ENCODE data around the gene ANO1. TPM values are rescaled to one million over a fixed set of nuclear protein-coding genes. Genes with fewer than 3 reads are reported as not detected.

ANO1 gene
- total RNA-seq, 3 donors from 2014 or later, result 3.7 to 95.0 (median 53.7) TPM

DNA sequence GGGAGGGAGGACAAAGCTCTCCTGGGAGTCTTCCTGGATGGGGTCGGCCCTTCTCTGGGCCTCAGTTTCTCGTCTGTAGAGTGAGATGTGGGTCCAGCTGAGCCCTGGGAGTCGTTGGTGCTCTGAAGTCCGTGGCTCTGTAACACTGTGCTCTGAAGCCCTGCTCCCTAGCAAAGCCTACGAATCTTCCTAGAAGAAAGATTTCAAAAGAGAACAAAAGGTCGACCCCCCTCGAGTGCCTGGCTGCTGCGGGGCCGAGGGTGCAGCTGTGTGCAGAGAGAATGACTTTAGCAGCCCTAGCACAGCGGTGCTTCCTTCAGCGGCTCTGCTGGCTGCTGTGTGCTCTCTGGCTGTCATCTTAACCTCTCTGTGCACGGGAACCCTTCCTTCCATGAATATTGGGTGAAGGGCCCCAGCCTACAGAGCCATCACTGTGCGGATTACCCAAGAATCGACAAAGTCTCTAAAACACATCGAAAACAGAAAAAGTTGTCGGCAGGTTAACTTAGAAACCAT lies 10.7 kb downstream of the ANO1 start:
- H3K9me3 ChIP-seq, result no peaks in the 10 kb centered on the region
- H3K27ac ChIP-seq, result peak overlapping the region; percentile 84 to 87
- TF ChIP-seq, protein P1, sequence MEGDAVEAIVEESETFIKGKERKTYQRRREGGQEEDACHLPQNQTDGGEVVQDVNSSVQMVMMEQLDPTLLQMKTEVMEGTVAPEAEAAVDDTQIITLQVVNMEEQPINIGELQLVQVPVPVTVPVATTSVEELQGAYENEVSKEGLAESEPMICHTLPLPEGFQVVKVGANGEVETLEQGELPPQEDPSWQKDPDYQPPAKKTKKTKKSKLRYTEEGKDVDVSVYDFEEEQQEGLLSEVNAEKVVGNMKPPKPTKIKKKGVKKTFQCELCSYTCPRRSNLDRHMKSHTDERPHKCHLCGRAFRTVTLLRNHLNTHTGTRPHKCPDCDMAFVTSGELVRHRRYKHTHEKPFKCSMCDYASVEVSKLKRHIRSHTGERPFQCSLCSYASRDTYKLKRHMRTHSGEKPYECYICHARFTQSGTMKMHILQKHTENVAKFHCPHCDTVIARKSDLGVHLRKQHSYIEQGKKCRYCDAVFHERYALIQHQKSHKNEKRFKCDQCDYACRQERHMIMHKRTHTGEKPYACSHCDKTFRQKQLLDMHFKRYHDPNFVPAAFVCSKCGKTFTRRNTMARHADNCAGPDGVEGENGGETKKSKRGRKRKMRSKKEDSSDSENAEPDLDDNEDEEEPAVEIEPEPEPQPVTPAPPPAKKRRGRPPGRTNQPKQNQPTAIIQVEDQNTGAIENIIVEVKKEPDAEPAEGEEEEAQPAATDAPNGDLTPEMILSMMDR (IDR thresholded peaks at IDR 0.05), result no peak
- TF ChIP-seq POLR2A (IDR thresholded peaks at IDR 0.05) (no peak), POLR2AphosphoS5 (IDR thresholded peaks at IDR 0.05) (no peak)
- H3K4me3 ChIP-seq, result no peak overlapping the region
- no peaks in the 10 kb centered on the region for H3K36me3 ChIP-seq
- intact Hi-C loops (cut with DNase I; ENCODE audit: low total_unique reads), result no loop called here
- peaks cover 8 to 24% of the 10 kb centered on the region in 2 donors for H3K4me1 ChIP-seq
- DNase-seq (ENCODE audit: low spot score in 2 of 2), result no peak
- H3K27me3 ChIP-seq, result no peaks in the 10 kb centered on the region

- Histone ChIP-seq H3K36me3 (no peaks in the 10 kb centered on the region), H3K4me3 (no peak overlapping the region), H3K27ac (peak overlapping the region; percentile 84 to 87), H3K9me3 (no peaks in the 10 kb centered on the region), H3K27me3 (no peaks in the 10 kb centered on the region), H3K4me1 (peaks cover 8 to 17% of the 10 kb centered on the region in 2 donors)
- intact Hi-C loops (cut with DNase I; ENCODE audit: low total_unique reads), result no loop called here
- DNase-seq (ENCODE audit: low spot score in 2 of 2), result peak in 1 of 2 donors; percentile 91
- peak in 2 of 3 donors; percentile 13 to 32 for TF ChIP-seq POLR2AphosphoS5 (IDR thresholded peaks at IDR 0.05)
- TF ChIP-seq POLR2A (IDR thresholded peaks at IDR 0.05), result no peak
Measured at GRCh38 chr11:70089631-70090030, 11.5 kb downstream of the ANO1 start.

DNA sequence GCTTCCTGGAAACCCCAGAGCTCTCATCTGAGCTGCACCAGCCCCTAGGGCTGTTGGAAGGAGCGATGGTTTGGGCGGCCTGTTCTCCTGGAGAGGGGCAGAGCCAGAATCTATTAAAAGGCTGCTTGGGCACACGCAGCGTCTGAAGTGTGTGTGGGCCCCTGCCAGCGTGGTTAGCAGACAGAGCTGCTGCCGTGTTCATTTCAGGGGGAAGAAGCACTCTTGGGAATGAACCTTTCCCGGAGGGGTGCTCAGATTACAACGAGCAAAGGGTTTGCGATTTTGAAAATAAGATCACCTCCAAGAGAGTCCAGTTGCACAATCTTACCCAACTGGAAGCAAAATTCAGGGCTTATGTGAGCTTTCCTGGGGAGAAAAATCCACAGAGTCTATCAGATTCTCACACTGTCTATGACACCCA lies 12.9 kb downstream of the ANO1 start:
- intact Hi-C loops (cut with DNase I; ENCODE audit: low total_unique reads), result no loop called here
- H3K27ac ChIP-seq, result peak overlapping the region; percentile 84 to 87
- no peaks in the 10 kb centered on the region for H3K36me3 ChIP-seq
- TF ChIP-seq, protein P1 (IDR thresholded peaks at IDR 0.05), result no peak
- peak in 2 of 3 donors; percentile 12 to 26 for TF ChIP-seq POLR2AphosphoS5 (IDR thresholded peaks at IDR 0.05)
- no peaks in the 10 kb centered on the region for H3K9me3 ChIP-seq
- no peak overlapping the region for H3K4me3 ChIP-seq
- H3K4me1 ChIP-seq, result peaks cover 8 to 9% of the 10 kb centered on the region in 2 donors
- peak in 1 of 2 donors; percentile 84 for DNase-seq (ENCODE audit: low spot score in 2 of 2)
- H3K27me3 ChIP-seq, result no peaks in the 10 kb centered on the region

- no peaks in the 10 kb centered on the region for H3K27me3 ChIP-seq
- no peaks in the 10 kb centered on the region for H3K9me3 ChIP-seq
- H3K4me1 ChIP-seq, result peaks cover 5 to 8% of the 10 kb centered on the region in 2 donors
- peak overlapping the region; percentile 84 to 87 for H3K27ac ChIP-seq
- DNase-seq (ENCODE audit: low spot score in 2 of 2), result no peak
- TF ChIP-seq, protein P1 (IDR thresholded peaks at IDR 0.05), result no peak
- intact Hi-C loops (cut with DNase I; ENCODE audit: low total_unique reads), result no loop called here
- H3K4me3 ChIP-seq, result no peak overlapping the region
- H3K36me3 ChIP-seq, result no peaks in the 10 kb centered on the region
Measured at GRCh38 chr11:70091638-70092037, 13.5 kb downstream of the ANO1 start.

- peaks cover 5 to 8% of the 10 kb centered on the region in 2 donors for H3K4me1 ChIP-seq
- TF ChIP-seq POLR2AphosphoS5 (IDR thresholded peaks at IDR 0.05) (no peak), POLR2A (IDR thresholded peaks at IDR 0.05) (no peak)
- TF ChIP-seq, protein P1 (IDR thresholded peaks at IDR 0.05), result no peak
- no peak for DNase-seq (ENCODE audit: low spot score in 2 of 2)
- no peak overlapping the region for H3K4me3 ChIP-seq
- no peaks in the 10 kb centered on the region for H3K27me3 ChIP-seq
- H3K27ac ChIP-seq, result peak overlapping the region; percentile 84 to 87
- H3K9me3 ChIP-seq, result no peaks in the 10 kb centered on the region
- no peaks in the 10 kb centered on the region for H3K36me3 ChIP-seq
- intact Hi-C loops (cut with DNase I; ENCODE audit: low total_unique reads), result no loop called here
Measured at GRCh38 chr11:70092959-70093715, 15.0 kb downstream of the ANO1 start.

Measured in breast epithelium (tissue), 4 donors.